ENCODE results near the gene TOP2A. TPM values are rescaled to one million over a fixed set of nuclear protein-coding genes. Genes with fewer than 3 reads are reported as not detected.
"Not testable (repeated sequence)": the region's sequence is repeated elsewhere in the genome, so short reads cannot be mapped to it uniquely, and the experiment has no call there.

The TOP2A gene
- total RNA-seq, 3 donors from 2014 or later (not counting 1 experiment from before 2014, with no cell fraction given) = 2.0 to 6.4 (median 4.6) TPM

GRCh38 chr17:40372031-40372430 lies 45.7 kb downstream of the TOP2A start:
- Histone ChIP-seq H3K4me3 (ENCODE audit: low read length) (no peak overlapping the region), H3K27me3 (ENCODE audit: control insufficient read depth, insufficient read depth, low read length) (no peaks in the 10 kb centered on the region), H3K4me1 (ENCODE audit: control insufficient read depth, insufficient read depth, low read length) (no peaks in the 10 kb centered on the region), H3K36me3 (ENCODE audit: control insufficient read depth, insufficient read depth, low read length) (no peaks in the 10 kb centered on the region), H3K27ac (ENCODE audit: low read length) (no peak overlapping the region), H3K9me3 (ENCODE audit: control insufficient read depth, insufficient read depth, low read length) (no peaks in the 10 kb centered on the region)
- intact Hi-C loops (cut with micrococcal nuclease) = no loop called here
- TF ChIP-seq CTCF (IDR thresholded peaks at IDR 0.05) = no peak
- no peaks in the 10 kb centered on the region for H3K9me3 Mint-ChIP-seq
- H3K27ac Mint-ChIP-seq = no peak overlapping the region
- 96% methylated on average over 2 of the region's 2 CpGs for WGBS (ENCODE audit: insufficient coverage)
- peaks cover 9% of the 10 kb centered on the region in 2 donors for H3K4me1 Mint-ChIP-seq
- H3K4me3 Mint-ChIP-seq = no peak overlapping the region
- ATAC-seq = no peak
- H3K27me3 Mint-ChIP-seq (ENCODE audit: low read depth in 2 of 2) = peaks cover 4 to 6% of the 10 kb centered on the region in 2 donors
- H3K36me3 Mint-ChIP-seq = no peaks in the 10 kb centered on the region
- DNase-seq = no peak

GRCh38 chr17:40371261-40371929 lies 46.3 kb downstream of the TOP2A start:
- Histone ChIP-seq H3K9me3 (ENCODE audit: control insufficient read depth, insufficient read depth, low read length) (no peaks in the 10 kb centered on the region), H3K27me3 (ENCODE audit: control insufficient read depth, insufficient read depth, low read length) (no peaks in the 10 kb centered on the region), H3K4me3 (ENCODE audit: low read length) (no peak overlapping the region), H3K36me3 (ENCODE audit: control insufficient read depth, insufficient read depth, low read length) (no peaks in the 10 kb centered on the region), H3K4me1 (ENCODE audit: control insufficient read depth, insufficient read depth, low read length) (no peaks in the 10 kb centered on the region), H3K27ac (ENCODE audit: low read length) (no peak overlapping the region)
- H3K4me1 Mint-ChIP-seq = peaks cover 4 to 5% of the 10 kb centered on the region in 2 donors
- TF ChIP-seq CTCF (IDR thresholded peaks at IDR 0.05) = no peak
- intact Hi-C loops (cut with micrococcal nuclease) = no loop called here
- no peak overlapping the region for H3K27ac Mint-ChIP-seq
- ATAC-seq = peak in 2 of 3 donors; percentile 62 to 77
- no peak overlapping the region for H3K4me3 Mint-ChIP-seq
- 84% methylated on average over 16 of the region's 16 CpGs for WGBS (ENCODE audit: insufficient coverage)
- H3K36me3 Mint-ChIP-seq = no peaks in the 10 kb centered on the region
- H3K27me3 Mint-ChIP-seq (ENCODE audit: low read depth in 2 of 2) = peaks cover 0 to 4% of the 10 kb centered on the region in 2 donors
- peak in 1 of 2 donors; percentile 63 for DNase-seq
- no peaks in the 10 kb centered on the region for H3K9me3 Mint-ChIP-seq

GRCh38 chr17:40369923-40370322 lies 47.8 kb downstream of the TOP2A start:
- ATAC-seq (no peak), DNase-seq (no peak)
- TF ChIP-seq CTCF (IDR thresholded peaks at IDR 0.05) = no peak
- H3K27ac ChIP-seq (ENCODE audit: low read length) = no peak overlapping the region
- Mint-ChIP-seq H3K4me1 (peaks cover 4 to 5% of the 10 kb centered on the region in 2 donors), H3K27ac (no peak overlapping the region), H3K4me3 (no peak overlapping the region), H3K36me3 (no peaks in the 10 kb centered on the region), H3K27me3 (ENCODE audit: low read depth in 2 of 2) (peaks cover 0 to 4% of the 10 kb centered on the region in 2 donors), H3K9me3 (no peaks in the 10 kb centered on the region)
- H3K36me3 ChIP-seq (ENCODE audit: control insufficient read depth, insufficient read depth, low read length) = no peaks in the 10 kb centered on the region
- WGBS (ENCODE audit: insufficient coverage) = 95% methylated on average over 5 of the region's 7 CpGs
- no peak overlapping the region for H3K4me3 ChIP-seq (ENCODE audit: low read length)
- no peaks in the 10 kb centered on the region for H3K9me3 ChIP-seq (ENCODE audit: control insufficient read depth, insufficient read depth, low read length)
- no peaks in the 10 kb centered on the region for H3K27me3 ChIP-seq (ENCODE audit: control insufficient read depth, insufficient read depth, low read length)
- intact Hi-C loops (cut with micrococcal nuclease) = no loop called here
- no peaks in the 10 kb centered on the region for H3K4me1 ChIP-seq (ENCODE audit: control insufficient read depth, insufficient read depth, low read length)

GRCh38 chr17:40367728-40368127 lies 50.0 kb downstream of the TOP2A start:
- H3K4me3 Mint-ChIP-seq; H3K9me3 Mint-ChIP-seq; H3K36me3 Mint-ChIP-seq; DNase-seq; H3K9me3 ChIP-seq (ENCODE audit: control insufficient read depth, insufficient read depth, low read length); H3K36me3 ChIP-seq (ENCODE audit: control insufficient read depth, insufficient read depth, low read length); H3K4me3 ChIP-seq (ENCODE audit: low read length); H3K4me1 ChIP-seq (ENCODE audit: control insufficient read depth, insufficient read depth, low read length); H3K27me3 Mint-ChIP-seq (ENCODE audit: low read depth in 2 of 2); H3K27me3 ChIP-seq (ENCODE audit: control insufficient read depth, insufficient read depth, low read length); ATAC-seq; intact Hi-C loops (cut with micrococcal nuclease); H3K27ac Mint-ChIP-seq; H3K27ac ChIP-seq (ENCODE audit: low read length): not testable (repeated sequence)
- peaks cover 4 to 14% of the 10 kb centered on the region in 2 donors for H3K4me1 Mint-ChIP-seq
- 96% methylated on average over 9 of the region's 9 CpGs for WGBS (ENCODE audit: insufficient coverage)

Data from natural killer cell (primary cell).